Naive B cell (primary cell): ENCODE results near the gene ASB10. TPM values are rescaled to one million over a fixed set of nuclear protein-coding genes. Genes with fewer than 3 reads are reported as not detected.
A peak's percentile ranks its signal among the peaks of the same experiment; 100 is the strongest.

Experiments used
- ATAC-seq, 2 donors: fragments of 150-1000 bp; cut with Tn5 transposase; 2 replicates each; pipeline ENCODE4 v1.10.0; 2021; ENCODE audit warnings: low read depth in 2 of 2, mild to moderate bottlenecking in 2 of 2, moderate library complexity in 2 of 2
- DNase-seq: peaks from one replicate; pipeline ENCODE4 v3.0.0; 2022
- H3K27ac Mint-ChIP-seq, 6 donors: one replicate each; pipeline ENCODE4 v1.8.0; 2020 to 2022; ENCODE audit warnings: mild to moderate bottlenecking in 6 of 6, mixed read lengths in 6 of 6, moderate library complexity in 5 of 6, inconsistent platforms in 2 of 6
- H3K27me3 Mint-ChIP-seq, 3 donors: one replicate each; pipeline ENCODE4 v1.8.0; 2021 to 2022; ENCODE audit warnings: mixed read lengths in 3 of 3, mild to moderate bottlenecking in 1 of 3
- H3K36me3 Mint-ChIP-seq, 2 donors: one replicate each; pipeline ENCODE4 v1.8.0; 2020 to 2022; ENCODE audit warnings: mixed read lengths in 2 of 2, inconsistent platforms in 1 of 2, mild to moderate bottlenecking in 1 of 2
- H3K4me1 Mint-ChIP-seq, 3 donors: one replicate each; pipeline ENCODE4 v1.8.0; 2020 to 2022; ENCODE audit warnings: mixed read lengths in 3 of 3, inconsistent platforms in 1 of 3, mild to moderate bottlenecking in 1 of 3, moderate library complexity in 1 of 3
- H3K4me3 Mint-ChIP-seq, 8 donors: one replicate each; pipeline ENCODE4 v1.8.0; 2020 to 2022; ENCODE audit warnings: mild to moderate bottlenecking in 8 of 8, mixed read lengths in 8 of 8, moderate library complexity in 8 of 8, inconsistent platforms in 2 of 8
- H3K9me3 Mint-ChIP-seq, 7 donors: one replicate each; pipeline ENCODE4 v1.8.0; 2020 to 2022; ENCODE audit warnings: mixed read lengths in 7 of 7, mild to moderate bottlenecking in 5 of 7, inconsistent platforms in 2 of 7, moderate library complexity in 1 of 7
- polyA plus RNA-seq, 6 donors: library from polyadenylated mRNA; unstranded; fragments of 300-500 nt; fragmentation: Illumina TruSeq; gene quantifications; one replicate each; pipeline ENCODE4 v1.2.3, GENCODE V29; 2021; ENCODE audit warnings: low read depth in 6 of 6

The ASB10 gene
- polyA plus RNA-seq, 6 donors from 2014 or later, result not detected

DNA sequence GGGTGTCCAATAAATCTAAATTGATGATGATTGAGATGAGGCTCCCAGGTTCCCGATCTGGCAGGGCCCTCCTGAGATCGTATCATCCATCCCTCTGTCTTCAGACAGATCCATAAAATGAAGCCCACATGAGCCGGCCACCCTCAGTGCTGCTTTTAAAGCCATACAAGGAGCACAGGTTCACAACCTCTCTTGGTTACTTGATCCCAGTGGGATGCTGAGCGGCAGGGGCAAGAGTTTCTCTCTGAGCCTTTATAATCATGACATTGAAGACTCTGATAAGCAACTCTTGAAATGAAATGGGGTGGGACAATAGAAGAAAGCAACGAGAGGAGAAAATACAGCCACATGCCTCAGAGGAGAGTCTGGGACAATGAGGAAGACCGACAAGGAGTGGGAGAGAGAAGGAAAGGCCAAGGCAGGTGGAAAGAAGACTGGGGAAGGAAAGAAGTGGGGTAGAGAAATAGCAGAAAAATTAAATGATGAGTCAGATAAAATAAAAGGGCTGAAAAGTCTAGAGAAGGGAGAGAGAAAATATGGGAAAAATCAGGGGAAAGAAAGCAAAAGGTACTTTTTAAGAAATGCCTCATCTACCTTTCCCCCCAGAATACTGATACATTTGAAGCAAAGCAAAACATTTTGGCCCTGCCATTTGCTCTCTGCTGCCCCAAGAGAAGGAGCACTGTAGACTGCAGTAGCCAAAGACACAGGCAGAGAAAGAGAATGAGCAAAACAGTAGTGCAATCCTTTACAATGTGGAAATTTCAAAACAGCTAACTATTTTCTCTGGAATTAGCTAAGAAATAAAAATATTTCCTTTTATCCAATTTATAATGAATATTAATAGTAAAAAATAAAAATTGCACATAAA lies 34.2 kb downstream of the ASB10 start:
- H3K4me3 Mint-ChIP-seq, result no peak overlapping the region
- H3K9me3 Mint-ChIP-seq, result no peaks in the 10 kb centered on the region
- H3K27ac Mint-ChIP-seq, result no peak overlapping the region
- peaks cover 17 to 40% (median 34%) of the 10 kb centered on the region in 3 donors for H3K27me3 Mint-ChIP-seq
- H3K4me1 Mint-ChIP-seq, result no peaks in the 10 kb centered on the region
- H3K36me3 Mint-ChIP-seq, result no peaks in the 10 kb centered on the region
- no peak for DNase-seq
- no peak for ATAC-seq

DNA sequence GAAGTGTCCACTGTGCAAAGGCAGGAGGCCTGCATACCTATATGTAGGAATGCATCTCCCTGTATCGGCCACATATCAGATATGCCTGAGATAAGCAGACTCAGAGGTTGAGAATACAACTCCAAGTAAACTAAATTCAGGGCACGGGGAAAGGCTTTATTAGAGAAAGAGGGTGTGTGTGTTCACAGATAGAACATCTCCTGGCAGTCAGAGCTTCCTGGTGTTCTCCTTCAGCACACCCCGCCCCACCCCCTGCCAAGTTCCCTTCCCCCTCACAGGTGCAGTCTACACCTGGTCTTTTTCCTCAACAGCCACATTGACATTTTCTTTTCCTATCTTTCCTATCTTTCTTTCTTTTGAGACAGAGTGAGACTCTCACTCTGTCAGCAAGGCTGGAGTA lies 36.7 kb downstream of the ASB10 start:
- H3K27ac Mint-ChIP-seq, result no peak overlapping the region
- no peaks in the 10 kb centered on the region for H3K4me1 Mint-ChIP-seq
- peaks cover 21 to 38% (median 34%) of the 10 kb centered on the region in 3 donors for H3K27me3 Mint-ChIP-seq
- no peaks in the 10 kb centered on the region for H3K9me3 Mint-ChIP-seq
- H3K36me3 Mint-ChIP-seq, result no peaks in the 10 kb centered on the region
- H3K4me3 Mint-ChIP-seq, result no peak overlapping the region
- ATAC-seq (no peak), DNase-seq (no peak)

DNA sequence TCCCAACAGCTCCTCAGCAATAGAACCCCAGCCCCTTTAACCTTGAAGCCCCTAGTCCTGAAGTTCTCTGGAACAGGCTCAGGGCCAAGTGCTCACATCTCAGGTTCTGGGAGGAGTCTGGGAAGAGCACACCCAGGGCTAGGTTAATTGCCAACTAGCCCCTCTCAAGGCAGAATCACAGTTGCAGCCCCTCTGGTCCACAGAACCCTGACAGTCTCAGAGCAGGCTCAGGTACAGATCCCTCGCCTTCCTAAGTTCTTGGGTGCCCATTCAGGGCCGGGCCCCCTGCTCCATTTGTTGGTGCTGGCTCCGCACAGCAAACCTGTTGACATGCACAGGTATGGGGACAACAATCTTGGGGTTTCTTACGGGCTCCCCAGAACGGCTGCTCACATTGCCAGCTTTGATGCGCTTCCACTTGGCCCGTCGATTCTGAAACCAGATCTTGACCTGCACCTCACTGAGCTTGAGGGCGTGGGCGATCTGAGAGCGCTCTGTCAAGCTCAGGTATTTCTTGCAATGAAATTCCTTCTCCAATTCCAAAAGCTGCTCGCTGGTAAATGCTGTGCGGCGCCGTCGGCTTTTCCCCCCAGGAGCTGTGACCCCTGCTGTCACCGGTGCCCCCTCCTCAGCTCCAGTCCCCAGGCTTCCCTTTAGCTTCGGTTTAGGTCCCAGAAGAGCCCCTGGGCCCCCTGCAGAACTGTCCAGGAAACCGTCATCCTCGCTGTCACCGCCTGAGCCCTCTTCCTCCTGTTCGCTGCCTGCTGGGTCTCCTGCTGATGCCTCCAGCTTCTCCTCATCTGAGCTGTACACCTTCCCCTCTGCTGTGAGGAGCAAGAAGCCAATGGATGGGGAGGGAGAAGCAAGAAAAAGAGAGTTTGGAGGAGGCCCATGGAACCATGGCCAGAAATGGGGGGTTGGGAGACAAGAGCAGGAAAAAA lies 38.5 kb downstream of the ASB10 start:
- peaks cover 12 to 30% (median 23%) of the 10 kb centered on the region in 3 donors for H3K27me3 Mint-ChIP-seq
- no peak for ATAC-seq
- H3K9me3 Mint-ChIP-seq, result no peaks in the 10 kb centered on the region
- H3K4me1 Mint-ChIP-seq, result no peaks in the 10 kb centered on the region
- no peak for DNase-seq
- no peaks in the 10 kb centered on the region for H3K36me3 Mint-ChIP-seq
- peak overlapping the region in 1 of 6 donors; percentile 35 for H3K27ac Mint-ChIP-seq
- H3K4me3 Mint-ChIP-seq, result peak overlapping the region in 1 of 8 donors; percentile 61

DNA sequence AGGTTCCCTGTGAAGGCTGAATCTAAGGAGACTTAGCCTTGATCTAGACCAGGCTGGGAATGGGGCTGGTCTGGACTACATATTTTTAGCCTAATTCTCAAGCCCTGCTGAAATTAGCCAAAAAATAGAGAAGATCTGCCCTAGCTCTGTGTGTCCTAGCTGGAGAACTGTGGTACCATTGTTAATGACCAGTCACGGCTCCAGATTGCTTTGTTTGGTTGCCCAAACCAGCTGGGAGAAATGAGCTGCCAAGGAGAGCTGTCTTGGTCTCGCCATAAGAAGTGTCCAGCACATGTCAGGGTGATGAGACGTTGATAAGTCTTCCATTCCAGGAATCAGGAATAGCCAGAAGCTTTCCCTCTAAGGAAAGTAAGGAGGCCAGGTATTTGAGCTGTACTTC lies 40.3 kb downstream of the ASB10 start:
- DNase-seq (no peak), ATAC-seq (no peak)
- Mint-ChIP-seq H3K36me3 (no peaks in the 10 kb centered on the region), H3K27ac (no peak overlapping the region), H3K27me3 (peaks cover 12 to 36% (median 23%) of the 10 kb centered on the region in 3 donors), H3K4me1 (no peaks in the 10 kb centered on the region), H3K9me3 (no peaks in the 10 kb centered on the region), H3K4me3 (no peak overlapping the region)

DNA sequence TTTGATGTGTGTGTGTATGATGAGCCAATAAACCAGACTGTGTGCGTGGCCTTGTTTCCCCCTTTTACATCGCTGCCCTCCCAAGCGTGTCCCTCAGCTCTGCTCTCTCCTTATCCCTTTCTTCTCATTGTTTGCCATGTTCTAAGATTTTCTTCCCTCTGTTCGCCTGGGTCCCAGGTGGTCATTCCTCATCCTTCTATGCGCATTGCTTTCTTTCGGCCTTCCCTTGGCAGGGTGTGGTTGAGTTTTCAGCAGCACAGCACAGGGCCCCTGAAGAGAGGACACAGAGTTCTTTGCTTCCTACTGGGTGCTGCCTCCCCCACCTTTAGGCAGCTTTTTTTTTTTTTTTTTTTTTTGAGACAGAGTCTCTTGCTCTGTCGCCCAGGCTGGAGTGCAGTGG lies 42.7 kb downstream of the ASB10 start:
- Mint-ChIP-seq H3K27ac (no peak overlapping the region), H3K27me3 (peaks cover 12 to 32% (median 18%) of the 10 kb centered on the region in 3 donors), H3K36me3 (no peaks in the 10 kb centered on the region), H3K4me3 (no peak overlapping the region), H3K4me1 (no peaks in the 10 kb centered on the region), H3K9me3 (no peaks in the 10 kb centered on the region)
- DNase-seq, result no peak
- ATAC-seq, result no peak

DNA sequence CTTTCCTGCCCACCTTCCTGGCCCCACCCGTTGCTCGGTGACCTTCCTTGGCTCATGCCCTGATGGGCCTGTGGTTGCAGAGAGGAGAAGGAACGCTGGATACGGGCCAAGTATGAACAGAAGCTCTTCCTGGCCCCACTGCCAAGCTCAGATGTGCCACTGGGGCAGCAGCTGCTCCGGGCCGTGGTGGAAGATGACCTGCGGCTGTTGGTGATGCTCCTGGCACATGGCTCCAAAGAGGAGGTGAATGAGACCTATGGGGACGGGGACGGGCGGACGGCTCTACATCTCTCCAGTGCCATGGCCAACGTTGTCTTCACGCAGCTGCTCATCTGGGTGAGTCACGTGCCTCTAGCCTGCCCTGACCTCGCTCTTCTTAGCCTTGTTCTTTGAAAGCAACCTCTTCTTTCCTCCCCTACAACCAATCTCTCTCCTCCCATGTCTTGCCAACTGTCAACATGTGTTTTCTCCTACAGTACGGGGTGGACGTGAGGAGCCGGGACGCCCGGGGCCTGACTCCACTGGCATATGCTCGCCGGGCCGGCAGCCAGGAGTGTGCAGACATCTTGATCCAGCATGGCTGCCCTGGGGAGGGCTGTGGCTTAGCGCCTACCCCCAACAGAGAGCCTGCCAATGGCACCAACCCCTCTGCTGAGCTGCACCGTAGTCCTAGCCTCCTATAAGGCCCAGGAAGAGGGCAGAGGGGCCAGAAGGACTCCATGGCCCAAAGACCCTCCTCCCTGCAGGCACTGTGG lies 43.6 kb downstream of the ASB10 start:
- DNase-seq (no peak), ATAC-seq (no peak)
- peaks cover 18 to 32% (median 21%) of the 10 kb centered on the region in 3 donors for H3K27me3 Mint-ChIP-seq
- no peaks in the 10 kb centered on the region for H3K36me3 Mint-ChIP-seq
- no peaks in the 10 kb centered on the region for H3K9me3 Mint-ChIP-seq
- H3K4me1 Mint-ChIP-seq, result no peaks in the 10 kb centered on the region
- H3K4me3 Mint-ChIP-seq, result no peak overlapping the region
- peak overlapping the region in 2 of 6 donors; percentile 37 to 57 for H3K27ac Mint-ChIP-seq

DNA sequence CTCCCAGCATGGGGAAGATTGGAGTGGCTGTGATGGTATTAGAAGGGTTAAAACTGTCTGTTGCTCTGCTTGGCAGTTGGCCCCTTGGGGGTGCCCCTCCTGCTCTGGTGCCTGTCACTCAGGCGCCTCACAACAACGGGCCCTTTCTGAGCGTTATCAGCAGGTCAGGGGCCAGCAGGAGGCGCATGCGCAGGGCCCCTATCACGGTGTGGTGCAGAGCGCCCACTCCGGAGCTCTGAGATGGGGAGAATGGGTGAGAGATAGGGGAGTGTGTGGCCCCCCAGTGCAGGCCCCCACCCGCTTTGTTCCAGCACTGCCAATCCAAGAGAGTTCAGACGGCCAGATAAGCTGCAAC lies 44.4 kb downstream of the ASB10 start:
- Mint-ChIP-seq H3K4me1 (no peaks in the 10 kb centered on the region), H3K9me3 (no peaks in the 10 kb centered on the region), H3K36me3 (no peaks in the 10 kb centered on the region), H3K4me3 (no peak overlapping the region), H3K27me3 (peaks cover 14 to 28% (median 18%) of the 10 kb centered on the region in 3 donors), H3K27ac (peak overlapping the region in 1 of 6 donors; percentile 57)
- no peak for ATAC-seq
- DNase-seq, result no peak

DNA sequence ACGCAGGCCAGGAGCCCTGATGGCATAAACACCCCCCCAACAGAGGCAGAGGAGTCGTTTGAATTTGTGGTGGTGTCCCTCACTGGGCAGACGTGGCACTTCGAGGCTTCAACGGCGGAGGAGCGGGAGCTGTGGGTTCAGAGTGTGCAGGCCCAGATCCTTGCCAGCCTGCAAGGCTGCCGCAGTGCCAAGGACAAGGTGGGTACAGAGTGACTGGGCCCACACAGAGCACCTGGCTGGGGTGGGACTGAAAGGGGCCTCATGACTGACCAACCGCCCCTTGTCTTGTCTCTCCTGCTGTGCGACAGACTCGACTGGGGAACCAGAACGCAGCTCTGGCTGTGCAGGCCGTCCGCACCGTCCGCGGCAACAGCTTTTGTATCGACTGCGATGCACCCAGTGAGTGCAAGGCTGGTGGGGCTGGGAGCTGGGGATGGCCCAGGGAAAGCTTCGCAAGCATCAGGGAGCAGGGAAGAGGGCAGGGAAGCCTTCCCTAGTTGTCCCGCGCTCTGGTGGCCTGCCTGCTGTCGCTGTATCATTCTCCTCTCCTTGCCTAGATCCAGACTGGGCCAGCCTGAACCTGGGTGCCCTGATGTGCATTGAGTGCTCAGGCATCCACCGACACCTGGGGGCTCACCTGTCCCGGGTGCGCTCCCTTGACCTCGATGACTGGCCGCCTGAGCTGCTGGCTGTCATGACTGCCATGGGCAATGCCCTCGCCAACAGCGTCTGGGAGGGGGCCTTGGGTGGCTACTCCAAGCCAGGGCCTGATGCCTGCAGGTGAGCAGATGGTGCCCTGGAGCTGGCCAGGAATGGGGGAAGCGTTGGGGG lies 45.0 kb downstream of the ASB10 start:
- H3K4me3 Mint-ChIP-seq, result no peak overlapping the region
- H3K36me3 Mint-ChIP-seq, result no peaks in the 10 kb centered on the region
- no peaks in the 10 kb centered on the region for H3K4me1 Mint-ChIP-seq

DNA sequence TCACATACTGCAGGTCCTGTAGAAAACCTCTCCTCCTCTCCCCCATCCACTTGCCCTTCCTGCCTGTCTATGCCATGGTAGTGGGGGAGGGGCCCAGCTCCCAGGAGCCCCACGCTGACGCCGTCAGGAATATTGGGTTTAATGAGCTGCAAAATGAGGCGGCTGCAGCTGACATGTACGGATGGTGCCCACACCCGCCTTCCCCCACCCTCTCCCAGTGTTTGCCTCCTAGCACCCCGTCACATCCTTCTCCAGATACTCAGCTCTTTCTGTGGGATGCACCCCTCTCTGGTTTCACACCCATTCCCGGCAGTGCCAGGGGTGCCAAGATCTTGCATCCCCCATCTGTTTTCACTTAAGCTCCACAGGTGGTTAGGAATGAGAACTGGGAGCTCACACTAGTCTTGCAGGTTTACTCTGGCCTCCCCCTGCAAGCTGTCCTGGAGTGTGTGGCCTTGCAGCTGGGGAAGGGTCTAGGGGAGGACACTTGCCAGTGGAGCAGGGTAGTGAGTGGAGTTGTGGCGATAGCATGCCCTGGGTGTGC lies 45.7 kb downstream of the ASB10 start:
- no peak for ATAC-seq
- Mint-ChIP-seq H3K36me3 (no peaks in the 10 kb centered on the region), H3K27me3 (peaks cover 4 to 19% (median 9%) of the 10 kb centered on the region in 3 donors), H3K9me3 (no peaks in the 10 kb centered on the region), H3K4me3 (no peak overlapping the region), H3K27ac (no peak overlapping the region), H3K4me1 (no peaks in the 10 kb centered on the region)
- no peak for DNase-seq

More for the DNA sequence above, 45.0 kb downstream of the ASB10 start:
- no peak for DNase-seq
- Mint-ChIP-seq H3K27me3 (peaks cover 8 to 22% (median 12%) of the 10 kb centered on the region in 3 donors), H3K27ac (no peak overlapping the region), H3K9me3 (no peaks in the 10 kb centered on the region)
- no peak for ATAC-seq

DNA sequence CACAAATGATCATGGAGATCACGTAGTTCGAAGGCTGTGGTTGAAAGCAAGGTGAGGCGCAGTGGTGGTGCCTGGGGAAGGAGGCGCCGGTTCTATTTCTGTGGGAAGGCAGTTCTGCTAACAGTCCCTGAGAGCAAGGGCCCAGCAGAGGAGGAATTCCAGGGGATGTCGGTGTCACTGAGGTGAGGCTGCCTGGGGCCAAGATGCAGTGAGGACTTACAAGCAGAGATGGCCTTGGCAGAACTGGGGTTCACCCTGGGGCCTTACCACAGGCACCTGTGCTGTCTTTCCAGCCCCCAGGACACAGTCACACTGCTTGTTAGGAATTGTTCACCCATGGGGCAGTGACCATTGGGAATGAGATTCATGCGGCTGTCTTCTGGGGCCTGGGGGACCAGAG lies 46.2 kb downstream of the ASB10 start:
- no peaks in the 10 kb centered on the region for H3K36me3 Mint-ChIP-seq
- peaks cover 4 to 19% (median 9%) of the 10 kb centered on the region in 3 donors for H3K27me3 Mint-ChIP-seq
- no peak overlapping the region for H3K4me3 Mint-ChIP-seq
- no peak overlapping the region for H3K27ac Mint-ChIP-seq
- ATAC-seq (no peak), DNase-seq (no peak)
- H3K9me3 Mint-ChIP-seq, result no peaks in the 10 kb centered on the region
- H3K4me1 Mint-ChIP-seq, result no peaks in the 10 kb centered on the region

DNA sequence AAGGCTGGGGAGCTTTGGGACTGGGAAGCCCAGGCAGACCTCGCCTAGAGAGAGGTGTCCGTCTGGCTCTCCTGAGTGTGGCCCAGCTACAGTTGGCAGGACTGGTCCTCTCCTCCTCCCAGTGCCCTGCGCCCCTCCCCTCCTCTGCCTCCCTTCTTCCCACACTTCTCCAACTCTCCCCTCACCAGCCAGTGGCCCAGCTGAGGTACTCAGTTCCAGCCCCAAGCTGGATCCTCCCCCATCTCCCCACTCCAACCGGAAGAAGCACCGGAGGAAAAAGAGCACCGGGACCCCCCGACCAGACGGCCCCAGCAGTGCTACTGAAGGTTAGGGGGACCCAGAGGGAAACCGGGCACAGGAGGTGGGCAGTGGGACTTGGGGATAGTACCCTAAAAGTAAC lies 47.3 kb downstream of the ASB10 start:
- Mint-ChIP-seq H3K36me3 (no peaks in the 10 kb centered on the region), H3K27me3 (peaks cover 4 to 19% (median 9%) of the 10 kb centered on the region in 3 donors), H3K9me3 (no peaks in the 10 kb centered on the region), H3K4me1 (no peaks in the 10 kb centered on the region), H3K27ac (peak overlapping the region in 1 of 6 donors; percentile 57), H3K4me3 (no peak overlapping the region)
- ATAC-seq (no peak), DNase-seq (no peak)

DNA sequence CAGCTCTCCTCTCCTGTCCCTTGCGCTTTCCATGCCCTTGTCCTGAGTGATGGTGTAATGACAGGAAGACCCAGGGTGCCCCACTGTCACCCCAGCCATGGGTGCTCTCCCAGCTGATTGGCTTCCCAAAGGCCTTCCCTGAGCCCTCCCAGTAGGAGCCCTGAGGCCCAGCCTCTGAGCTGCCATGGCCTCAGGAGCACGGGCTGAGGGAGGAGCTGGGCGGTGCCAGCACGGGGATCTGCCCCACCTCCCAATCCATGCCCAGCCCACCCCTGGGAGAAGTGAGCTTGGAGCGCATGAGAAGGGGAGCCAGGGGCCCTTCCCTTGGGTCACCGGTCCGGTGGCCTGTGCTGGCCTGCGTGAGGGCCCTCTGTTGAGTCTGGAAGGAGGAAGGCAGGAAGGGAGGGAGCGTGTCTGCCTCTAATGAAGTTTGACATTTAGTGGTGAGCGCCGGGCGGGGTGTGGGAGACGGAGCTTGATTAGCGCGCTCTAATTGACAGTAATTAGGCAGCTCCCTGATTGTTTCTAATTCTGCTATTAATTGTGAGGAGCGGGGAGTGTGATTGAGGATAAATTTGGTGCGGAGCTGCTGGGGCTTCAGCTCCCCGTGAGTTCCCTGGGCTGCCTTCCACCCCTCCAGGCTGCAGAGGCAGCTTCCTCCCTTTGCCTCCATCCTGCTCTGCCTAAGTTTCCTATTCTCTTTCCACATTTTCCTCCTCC lies 47.8 kb downstream of the ASB10 start:
- ATAC-seq, result no peak
- Mint-ChIP-seq H3K4me3 (no peak overlapping the region), H3K27ac (no peak overlapping the region), H3K27me3 (peaks cover 4 to 19% (median 9%) of the 10 kb centered on the region in 3 donors), H3K36me3 (no peaks in the 10 kb centered on the region), H3K9me3 (no peaks in the 10 kb centered on the region), H3K4me1 (no peaks in the 10 kb centered on the region)
- DNase-seq, result no peak
